GM12878 (cell line): ENCODE results near the gene SMIM31. TPM values are rescaled to one million over a fixed set of nuclear protein-coding genes. Genes with fewer than 3 reads are reported as not detected.

Source experiments
- ATAC-seq: fragments of 200-7000 bp; cut with Tn5 transposase; 3 replicates; pipeline ENCODE4 v1.9.1; 2020; ENCODE audit warnings: mild to moderate bottlenecking, moderate library complexity
- BruUV-seq: library from RNA; stranded (reverse); fragments of 400-500 nt; replicated peaks from 2 replicates; lab custom pipeline; 2021; lab: Mats Ljungman, UMichigan
- CTCF ChIA-PET: fragments of 300-600 bp; sonication (Branson Sonifier 250); formaldehyde crosslinking; extraction: SDS; loops from one replicate; lab custom pipeline; 2021; ENCODE audit warnings: inconsistent platforms; lab: Yijun Ruan, JAX
- POLR2A ChIA-PET: fragments of 350-600 bp; formaldehyde crosslinking; extraction: SDS; loops from one replicate; lab custom pipeline; 2021; ENCODE audit warnings: inconsistent platforms; lab: Charles Lee
- RAD21 ChIA-PET: fragments of 300-600 bp; sonication (Branson Sonifier 250); formaldehyde crosslinking; loops from one replicate; lab custom pipeline; 2023; ENCODE audit warnings: antibody characterized with exemption; ENCODE audit not compliant: unreplicated experiment; lab: Charles Lee
- SMC1A ChIA-PET: fragments of 300-600 bp; sonication (Branson Sonifier 250); formaldehyde crosslinking; loops from one replicate; lab custom pipeline; 2023; ENCODE audit not compliant: unreplicated experiment, uncharacterized antibody; lab: Charles Lee
- DNase-seq: peaks from one replicate; pipeline ENCODE4 v3.0.0-alpha.2; 2011; ENCODE audit warnings: low read depth, low spot score
- FAIRE-seq: peaks from 3 replicates; lab custom pipeline; 2011; peaks lifted over from hg19 to GRCh38; lab: Jason Lieb, UNC
- H2AFZ ChIP-seq: 2 replicates; pipeline ENCODE4 v1.6.0; 2011; ENCODE audit warnings: low read depth, low read length, control low read depth; ENCODE audit not compliant: control insufficient read depth
- H3K27ac ChIP-seq: 2 replicates; pipeline ENCODE4 v1.5.1; 2011; ENCODE audit warnings: control low read depth; ENCODE audit not compliant: control insufficient read depth, insufficient read depth
- H3K27me3 ChIP-seq, 2 experiments: replicated peaks in 1 of 2; 2 replicates each; pipeline versions ENCODE4 v1.6.0 to v1.6.1; 2011; ENCODE audit warnings: low read length in 1 of 2; ENCODE audit not compliant: control insufficient read depth in 2 of 2, insufficient read depth in 2 of 2
- H3K36me3 ChIP-seq, 2 experiments: 2 replicates each; pipeline ENCODE4 v1.5.1; 2011; ENCODE audit warnings: low read length in 1 of 2; ENCODE audit not compliant: control insufficient read depth in 2 of 2, insufficient read depth in 2 of 2
- H3K4me1 ChIP-seq: 2 replicates; pipeline ENCODE4 v1.6.1; 2011; ENCODE audit warnings: mild to moderate bottlenecking, low read length, moderate library complexity, mixed read lengths; ENCODE audit not compliant: control insufficient read depth, insufficient read depth
- H3K4me2 ChIP-seq: 2 replicates; pipeline ENCODE4 v1.6.0; 2011; ENCODE audit warnings: control low read depth; ENCODE audit not compliant: control insufficient read depth, insufficient read depth
- H3K4me3 ChIP-seq: fragments of 200-600 bp; sonication (generic); 2 replicates; pipeline ENCODE4 v1.5.1; 2016
- H3K79me2 ChIP-seq: 2 replicates; pipeline ENCODE4 v1.6.0; 2011; ENCODE audit warnings: low read length; ENCODE audit not compliant: control insufficient read depth, insufficient read depth
- H3K9ac ChIP-seq: 2 replicates; pipeline ENCODE4 v1.8.0; 2011; ENCODE audit warnings: low read length, control low read depth, mixed read lengths; ENCODE audit not compliant: control insufficient read depth, insufficient read depth
- H3K9me3 ChIP-seq: replicated peaks from 3 replicates; pipeline ENCODE4 v1.5.1; 2011; ENCODE audit warnings: mild to moderate bottlenecking, low read length; ENCODE audit not compliant: control insufficient read depth, insufficient read depth
- H4K20me1 ChIP-seq: 2 replicates; pipeline ENCODE4 v1.6.0; 2011; ENCODE audit not compliant: control insufficient read depth, insufficient read depth
- BCL11A ChIP-seq: IDR thresholded peaks from 2 replicates; pipeline ENCODE4 v1.6.1; 2011; ENCODE audit warnings: low read depth, low read length
- FOXM1 ChIP-seq: IDR thresholded peaks from 2 replicates; pipeline ENCODE4 v1.6.1; 2012; ENCODE audit warnings: low read depth, mild to moderate bottlenecking, inconsistent platforms, low read length, moderate library complexity
- IKZF1 ChIP-seq: fragments of 450-650 bp; conservative IDR thresholded peaks from 2 replicates; pipeline ENCODE4 v1.6.1; 2017; ENCODE audit warnings: antibody characterized with exemption, mild to moderate bottlenecking
- LARP7 ChIP-seq: fragments of 450-650 bp; IDR thresholded peaks from 2 replicates; pipeline ENCODE4 v1.6.1; 2017; ENCODE audit warnings: mild to moderate bottlenecking
- POLR2AphosphoS2 ChIP-seq: IDR thresholded peaks from 2 replicates; pipeline ENCODE4 v1.6.1; 2011; ENCODE audit warnings: low read depth, mild to moderate bottlenecking, low read length, improper control_type of control experiment, moderate library complexity
- POU2F2 ChIP-seq: IDR thresholded peaks from 3 replicates; pipeline ENCODE4 v1.6.1; 2011; ENCODE audit warnings: low read depth, mild to moderate bottlenecking, low read length, borderline replicate concordance
- SP1 ChIP-seq: IDR thresholded peaks from one replicate; pipeline ENCODE4 v1.6.1; 2011; ENCODE audit warnings: low read depth, low read length
- WGBS: methylation state at CpG from one replicate; pipeline ENCODE4 v1.1.6; 2016; ENCODE audit warnings: low lambda C conversion rate; ENCODE audit not compliant: insufficient replicate concordance, insufficient coverage; ENCODE audit errors: missing lambda C conversion rate; 5-methylcytosine and 5-hydroxymethylcytosine counted together
- in situ Hi-C: fragments of 300-500 bp; cut with MboI; formaldehyde crosslinking; loops from 9 replicates; pipeline ENCODE4 v1.14.3; 2018; ENCODE audit warnings: mixed read lengths
- intact Hi-C: fragments of 100-400 bp; cut with micrococcal nuclease; formaldehyde crosslinking; loops from one replicate; pipeline ENCODE4 v1.14.2; 2022; ENCODE audit not compliant: unreplicated experiment
- polyA plus RNA-seq, 11 experiments: library from polyadenylated mRNA; depleted of rRNA in 4 of 11; unstranded in 6 of 11; stranded (reverse) in 5 of 11; fragments of >200 nt; fragmentation: Nextera tagmentation in 4 of 11; fragmentation: Illumina TruSeq in 1 of 11; extraction: Ambion mirVana in 4 of 11; extraction: Trizol in 1 of 11; gene quantifications; 1 replicate in 1 of 11; 2 replicates in 10 of 11; pipeline versions ENCODE4 v1.2.1 to v1.2.3, GENCODE V29; 2011 to 2016; ENCODE audit warnings: inconsistent platforms in 2 of 11, missing spikeins in 2 of 11, low read depth in 1 of 11
- total RNA-seq, 4 experiments: library from RNA; depleted of rRNA in 3 of 4; stranded (reverse); fragments of >200 nt in 3 of 4; fragmentation: Illumina TruSeq in 1 of 4; extraction: Trizol in 1 of 4; gene quantifications; 2 replicates each; pipeline versions ENCODE4 v1.2.1 to v1.2.3, GENCODE V29; 2013 to 2021
- TF ChIP-seq, protein P1 (sequence below): IDR thresholded peaks from 2 replicates; pipeline ENCODE4 v1.6.1; 2011; ENCODE audit warnings: borderline replicate concordance, low read depth, mild to moderate bottlenecking, moderate library complexity, mixed read lengths, low read length; ENCODE audit not compliant: insufficient read depth; ENCODE audit errors: extremely low read length
- TF ChIP-seq, protein P2 (sequence below): fragments of 450-650 bp; formaldehyde crosslinking; IDR thresholded peaks from 2 replicates; pipeline ENCODE4 v1.4.0; 2020; ENCODE audit warnings: mild to moderate bottlenecking, moderate library complexity
- TF ChIP-seq, protein P3 (sequence below): fragments of 150-350 bp; IDR thresholded peaks from 2 replicates; pipeline ENCODE4 v1.6.1; 2016; ENCODE audit warnings: low read depth, low read length

SMIM31 gene
- total and polyA plus RNA-seq, 10 of the 15 experiments (the other 5 are each of a cell fraction or from before 2014, with no cell fraction given), result not detected

DNA sequence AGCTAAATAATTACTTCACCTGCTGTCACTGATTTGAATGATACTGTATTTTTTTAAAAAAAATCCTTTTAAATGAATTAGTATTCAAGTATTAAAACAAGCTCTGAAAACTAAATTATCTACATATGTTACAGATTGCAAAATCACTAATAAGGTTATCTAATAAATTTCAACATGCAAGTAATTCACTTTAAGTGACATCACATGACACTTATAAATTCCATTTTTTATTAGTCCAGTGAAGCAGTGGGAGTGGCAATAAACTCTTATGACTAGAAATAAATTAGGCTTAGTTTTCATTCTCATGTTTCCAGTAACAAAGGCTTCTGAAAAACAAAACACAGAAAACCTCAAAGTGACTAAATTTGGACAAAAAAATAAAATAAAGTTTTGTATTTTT is 36.3 kb downstream of the SMIM31 start:
- H3K27ac ChIP-seq, result no peak overlapping the region
- BruUV-seq, result no TSS peak
- no peaks in the 10 kb centered on the region for H4K20me1 ChIP-seq
- ATAC-seq (no peak), DNase-seq (no peak), FAIRE-seq (no peak)
- H3K4me1 ChIP-seq, result no peaks in the 10 kb centered on the region
- in situ Hi-C loops, result no loop called here
- no peak overlapping the region for H3K4me2 ChIP-seq
- POLR2A ChIA-PET, result no interaction called here
- CTCF ChIA-PET, result interaction anchor here (0.6 to 1.9 kb wide), 2 partner anchors 10 to 1743 kb away, joined by 3 to 8 read pairs; no protein-coding TSS in a partner anchor
- no peaks in the 10 kb centered on the region for H3K27me3 ChIP-seq
- H3K36me3 ChIP-seq, result no peaks in the 10 kb centered on the region
- intact Hi-C loops, result no loop called here
- SMC1A ChIA-PET, result interaction anchor here (1.4 kb wide), 1 partner anchor 15 kb away, joined by 6 read pairs; no protein-coding TSS in a partner anchor
- no peak for TF ChIP-seq POLR2AphosphoS2
- TF ChIP-seq, protein P1, sequence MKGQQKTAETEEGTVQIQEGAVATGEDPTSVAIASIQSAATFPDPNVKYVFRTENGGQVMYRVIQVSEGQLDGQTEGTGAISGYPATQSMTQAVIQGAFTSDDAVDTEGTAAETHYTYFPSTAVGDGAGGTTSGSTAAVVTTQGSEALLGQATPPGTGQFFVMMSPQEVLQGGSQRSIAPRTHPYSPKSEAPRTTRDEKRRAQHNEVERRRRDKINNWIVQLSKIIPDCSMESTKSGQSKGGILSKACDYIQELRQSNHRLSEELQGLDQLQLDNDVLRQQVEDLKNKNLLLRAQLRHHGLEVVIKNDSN, result no peak
- no peak overlapping the region for H3K9ac ChIP-seq
- H3K79me2 ChIP-seq, result no peaks in the 10 kb centered on the region
- no peak overlapping the region for H3K4me3 ChIP-seq
- RAD21 ChIA-PET, result no interaction called here
- no peaks in the 10 kb centered on the region; the same call in 2 of the 3 replicates for H3K9me3 ChIP-seq
- no peak overlapping the region for H2AFZ ChIP-seq

DNA sequence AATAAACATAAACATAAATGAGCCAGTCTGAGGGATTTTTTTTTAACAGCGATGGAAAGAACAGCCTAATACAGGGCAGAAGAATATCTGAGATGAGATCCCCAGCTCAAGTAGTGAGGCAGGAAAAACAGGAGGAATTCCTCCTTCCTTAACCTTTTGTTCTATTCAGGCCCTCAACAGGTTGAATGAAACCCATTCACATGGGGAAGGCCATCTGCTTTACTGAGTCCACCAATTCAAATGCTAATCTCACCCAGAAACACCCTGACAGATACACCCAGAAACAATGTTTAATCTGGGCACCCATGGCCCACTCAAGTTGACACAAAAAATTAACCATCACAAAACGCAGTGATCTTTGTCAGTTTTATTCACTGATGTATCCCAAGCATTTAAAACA is 45.5 kb downstream of the SMIM31 start:
- 51% methylated on average over 2 of the region's 2 CpGs for WGBS
- H3K36me3 ChIP-seq, result no peaks in the 10 kb centered on the region
- H3K4me2 ChIP-seq, result no peak overlapping the region
- SMC1A ChIA-PET, result no interaction called here
- H3K9me3 ChIP-seq, result no peaks in the 10 kb centered on the region
- FAIRE-seq, result no peak
- H4K20me1 ChIP-seq, result no peaks in the 10 kb centered on the region
- in situ Hi-C loops (no loop called here), intact Hi-C loops (no loop called here)
- no peak overlapping the region for H2AFZ ChIP-seq
- no TSS peak for BruUV-seq
- H3K4me3 ChIP-seq, result no peak overlapping the region
- POLR2A ChIA-PET, result no interaction called here
- RAD21 ChIA-PET, result no interaction called here
- H3K79me2 ChIP-seq, result no peaks in the 10 kb centered on the region
- CTCF ChIA-PET, result no interaction called here
- ATAC-seq, result no peak
- DNase-seq, result no peak
- no peak overlapping the region for H3K27ac ChIP-seq
- no peaks in the 10 kb centered on the region for H3K27me3 ChIP-seq
- H3K4me1 ChIP-seq, result no peaks in the 10 kb centered on the region
- no peak overlapping the region for H3K9ac ChIP-seq
- TF ChIP-seq POU2F2 (no peak), FOXM1 (no peak), BCL11A (no peak), LARP7 (no peak), IKZF1 (no peak), SP1 (no peak)
- TF ChIP-seq, protein P2, sequence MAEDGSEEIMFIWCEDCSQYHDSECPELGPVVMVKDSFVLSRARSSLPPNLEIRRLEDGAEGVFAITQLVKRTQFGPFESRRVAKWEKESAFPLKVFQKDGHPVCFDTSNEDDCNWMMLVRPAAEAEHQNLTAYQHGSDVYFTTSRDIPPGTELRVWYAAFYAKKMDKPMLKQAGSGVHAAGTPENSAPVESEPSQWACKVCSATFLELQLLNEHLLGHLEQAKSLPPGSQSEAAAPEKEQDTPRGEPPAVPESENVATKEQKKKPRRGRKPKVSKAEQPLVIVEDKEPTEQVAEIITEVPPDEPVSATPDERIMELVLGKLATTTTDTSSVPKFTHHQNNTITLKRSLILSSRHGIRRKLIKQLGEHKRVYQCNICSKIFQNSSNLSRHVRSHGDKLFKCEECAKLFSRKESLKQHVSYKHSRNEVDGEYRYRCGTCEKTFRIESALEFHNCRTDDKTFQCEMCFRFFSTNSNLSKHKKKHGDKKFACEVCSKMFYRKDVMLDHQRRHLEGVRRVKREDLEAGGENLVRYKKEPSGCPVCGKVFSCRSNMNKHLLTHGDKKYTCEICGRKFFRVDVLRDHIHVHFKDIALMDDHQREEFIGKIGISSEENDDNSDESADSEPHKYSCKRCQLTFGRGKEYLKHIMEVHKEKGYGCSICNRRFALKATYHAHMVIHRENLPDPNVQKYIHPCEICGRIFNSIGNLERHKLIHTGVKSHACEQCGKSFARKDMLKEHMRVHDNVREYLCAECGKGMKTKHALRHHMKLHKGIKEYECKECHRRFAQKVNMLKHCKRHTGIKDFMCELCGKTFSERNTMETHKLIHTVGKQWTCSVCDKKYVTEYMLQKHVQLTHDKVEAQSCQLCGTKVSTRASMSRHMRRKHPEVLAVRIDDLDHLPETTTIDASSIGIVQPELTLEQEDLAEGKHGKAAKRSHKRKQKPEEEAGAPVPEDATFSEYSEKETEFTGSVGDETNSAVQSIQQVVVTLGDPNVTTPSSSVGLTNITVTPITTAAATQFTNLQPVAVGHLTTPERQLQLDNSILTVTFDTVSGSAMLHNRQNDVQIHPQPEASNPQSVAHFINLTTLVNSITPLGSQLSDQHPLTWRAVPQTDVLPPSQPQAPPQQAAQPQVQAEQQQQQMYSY (CRISPR knock-in tag), result no peak
- TF ChIP-seq, protein P3, sequence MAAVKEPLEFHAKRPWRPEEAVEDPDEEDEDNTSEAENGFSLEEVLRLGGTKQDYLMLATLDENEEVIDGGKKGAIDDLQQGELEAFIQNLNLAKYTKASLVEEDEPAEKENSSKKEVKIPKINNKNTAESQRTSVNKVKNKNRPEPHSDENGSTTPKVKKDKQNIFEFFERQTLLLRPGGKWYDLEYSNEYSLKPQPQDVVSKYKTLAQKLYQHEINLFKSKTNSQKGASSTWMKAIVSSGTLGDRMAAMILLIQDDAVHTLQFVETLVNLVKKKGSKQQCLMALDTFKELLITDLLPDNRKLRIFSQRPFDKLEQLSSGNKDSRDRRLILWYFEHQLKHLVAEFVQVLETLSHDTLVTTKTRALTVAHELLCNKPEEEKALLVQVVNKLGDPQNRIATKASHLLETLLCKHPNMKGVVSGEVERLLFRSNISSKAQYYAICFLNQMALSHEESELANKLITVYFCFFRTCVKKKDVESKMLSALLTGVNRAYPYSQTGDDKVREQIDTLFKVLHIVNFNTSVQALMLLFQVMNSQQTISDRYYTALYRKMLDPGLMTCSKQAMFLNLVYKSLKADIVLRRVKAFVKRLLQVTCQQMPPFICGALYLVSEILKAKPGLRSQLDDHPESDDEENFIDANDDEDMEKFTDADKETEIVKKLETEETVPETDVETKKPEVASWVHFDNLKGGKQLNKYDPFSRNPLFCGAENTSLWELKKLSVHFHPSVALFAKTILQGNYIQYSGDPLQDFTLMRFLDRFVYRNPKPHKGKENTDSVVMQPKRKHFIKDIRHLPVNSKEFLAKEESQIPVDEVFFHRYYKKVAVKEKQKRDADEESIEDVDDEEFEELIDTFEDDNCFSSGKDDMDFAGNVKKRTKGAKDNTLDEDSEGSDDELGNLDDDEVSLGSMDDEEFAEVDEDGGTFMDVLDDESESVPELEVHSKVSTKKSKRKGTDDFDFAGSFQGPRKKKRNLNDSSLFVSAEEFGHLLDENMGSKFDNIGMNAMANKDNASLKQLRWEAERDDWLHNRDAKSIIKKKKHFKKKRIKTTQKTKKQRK, result no peak
